B cell (primary cell): ENCODE measurements around the gene RNF157. TPM values are rescaled to one million over a fixed set of nuclear protein-coding genes. Genes with fewer than 3 reads are reported as not detected.

Experiments used
- ATAC-seq: fragments of 200-7000 bp; cut with Tn5 transposase; one replicate; pipeline ENCODE4 v1.10.0; 2021; ENCODE audit warnings: low read depth, mild to moderate bottlenecking, moderate number of reproducible peaks, moderate library complexity
- CTCF ChIA-PET: fragments of 350-600 bp; sonication (Branson Sonifier 250); formaldehyde crosslinking; loops from one replicate; lab custom pipeline; 2021; ENCODE audit warnings: antibody characterized with exemption, inconsistent platforms; lab: Charles Lee
- POLR2A ChIA-PET: fragments of 350-600 bp; sonication (Branson Sonifier 250); formaldehyde crosslinking; loops from one replicate; lab custom pipeline; 2021; ENCODE audit warnings: antibody characterized with exemption; lab: Charles Lee
- DNase-seq: peaks from one replicate; pipeline ENCODE4 v3.0.0; 2013
- H2AFZ ChIP-seq: 2 replicates; pipeline ENCODE4 v1.6.1; 2012; ENCODE audit warnings: mild to moderate bottlenecking, low read depth, low read length; ENCODE audit not compliant: insufficient read depth, poor library complexity, severe bottlenecking
- H3K27ac ChIP-seq, 2 donors: 1 replicate in 1 of 2; 2 replicates in 1 of 2; pipeline ENCODE4 v1.5.1; 2012 to 2013; ENCODE audit warnings: low read length in 2 of 2, mild to moderate bottlenecking in 2 of 2, moderate library complexity in 1 of 2
- H3K27me3 ChIP-seq, 4 experiments: fragments of 200-600 bp in 1 of 4; sonication (generic) in 1 of 4; replicated peaks in 1 of 4; 1 replicate in 2 of 4; 2 replicates in 2 of 4; pipeline versions ENCODE4 v1.6.1 to v1.7.0; 2013 to 2016; ENCODE audit warnings: low read length in 3 of 4, mild to moderate bottlenecking in 2 of 4, mixed read lengths in 1 of 4, moderate library complexity in 1 of 4; ENCODE audit not compliant: insufficient read depth in 4 of 4, control insufficient read depth in 3 of 4; ENCODE audit errors: control extremely low read depth in 1 of 4
- H3K36me3 ChIP-seq, 2 experiments: replicated peaks in 1 of 2; 1 replicate in 1 of 2; 2 replicates in 1 of 2; pipeline versions ENCODE4 v1.6.1 to v1.7.1; 2013; ENCODE audit warnings: low read length in 1 of 2; ENCODE audit not compliant: insufficient read depth in 2 of 2, control insufficient read depth in 1 of 2; ENCODE audit errors: control extremely low read depth in 1 of 2, extremely low read depth in 1 of 2
- H3K4me1 ChIP-seq, 2 donors: fragments of 200-600 bp in 1 of 2; sonication (generic) in 1 of 2; 1 replicate in 1 of 2; 2 replicates in 1 of 2; pipeline versions ENCODE4 v1.5.1 to v1.6.1; 2013 to 2017; ENCODE audit warnings: low read length in 2 of 2; ENCODE audit not compliant: control insufficient read depth in 2 of 2, insufficient read depth in 2 of 2
- H3K4me2 ChIP-seq: replicated peaks from 2 replicates; pipeline ENCODE3; 2012; ENCODE audit warnings: mild to moderate bottlenecking, low read depth, low read length; ENCODE audit not compliant: poor library complexity, severe bottlenecking
- H3K4me3 ChIP-seq, 5 experiments: fragments of 200-600 bp in 1 of 5; sonication (generic) in 1 of 5; 1 replicate in 3 of 5; 2 replicates in 2 of 5; pipeline versions ENCODE4 v1.5.1 to v1.7.0; 2011 to 2016; ENCODE audit warnings: low read length in 4 of 5, mild to moderate bottlenecking in 4 of 5, low read depth in 2 of 5, control low read depth in 1 of 5, moderate library complexity in 1 of 5; ENCODE audit not compliant: insufficient read depth in 1 of 5; ENCODE audit errors: control extremely low read depth in 1 of 5, extremely low read depth in 1 of 5
- H3K79me2 ChIP-seq: fragments of 200-600 bp; sonication (generic); one replicate; pipeline ENCODE4 v1.6.0; 2016; ENCODE audit warnings: low read length; ENCODE audit not compliant: control insufficient read depth, insufficient read depth
- H3K9ac ChIP-seq: fragments of 200-600 bp; sonication (generic); 2 replicates; pipeline ENCODE4 v1.6.1; 2017; ENCODE audit warnings: mild to moderate bottlenecking, low read length, moderate library complexity
- H3K9me3 ChIP-seq, 3 donors: one replicate each; pipeline versions ENCODE4 v1.6.1 to v1.7.1; 2013; ENCODE audit warnings: low read length in 2 of 3; ENCODE audit not compliant: control insufficient read depth in 2 of 3, insufficient read depth in 1 of 3; ENCODE audit errors: control extremely low read depth in 1 of 3
- H4K20me1 ChIP-seq: 2 replicates; pipeline ENCODE4 v1.6.0; 2012; ENCODE audit warnings: mild to moderate bottlenecking, low read length; ENCODE audit not compliant: insufficient read depth, control insufficient read depth, poor library complexity, severe bottlenecking
- H3K27ac Mint-ChIP-seq: one replicate; pipeline ENCODE4 v1.8.0; 2021; ENCODE audit warnings: mixed read lengths
- H3K27me3 Mint-ChIP-seq: one replicate; pipeline ENCODE4 v1.8.0; 2021; ENCODE audit warnings: mixed read lengths
- H3K4me1 Mint-ChIP-seq: one replicate; pipeline ENCODE4 v1.8.0; 2021; ENCODE audit warnings: mixed read lengths
- H3K4me3 Mint-ChIP-seq: one replicate; pipeline ENCODE4 v1.8.0; 2021; ENCODE audit warnings: mixed read lengths
- H3K9me3 Mint-ChIP-seq: one replicate; pipeline ENCODE4 v1.8.0; 2022; ENCODE audit warnings: mixed read lengths; ENCODE audit not compliant: insufficient read depth
- EZH2 ChIP-seq: IDR thresholded peaks from 2 replicates; pipeline ENCODE4 v1.6.1; 2012; ENCODE audit warnings: borderline replicate concordance, low read depth, mild to moderate bottlenecking, moderate library complexity, low read length; ENCODE audit not compliant: insufficient read depth, poor library complexity, severe bottlenecking
- WGBS: methylation state at CpG from one replicate; pipeline ENCODE4 v1.1.5; 2013; ENCODE audit warnings: missing lambda C conversion rate; ENCODE audit not compliant: insufficient coverage; 5-methylcytosine and 5-hydroxymethylcytosine counted together
- intact Hi-C: fragments of 100-400 bp; cut with micrococcal nuclease; formaldehyde crosslinking; loops from one replicate; pipeline ENCODE4 v1.10.0; 2022
- polyA plus RNA-seq: library from polyadenylated mRNA; depleted of rRNA; stranded (reverse); fragments of >200 nt; gene quantifications from 2 replicates; pipeline ENCODE4 v1.2.3, GENCODE V29; 2012
- total RNA-seq, 2 donors: library from RNA; stranded (reverse); fragments of 120-200 nt in 1 of 2; gene quantifications; 1 replicate in 1 of 2; 2 replicates in 1 of 2; pipeline versions ENCODE4 v1.2.3 to v1.2.4, GENCODE V29; 2013 to 2022
- TF ChIP-seq, protein P1 (sequence below): fragments of 200-600 bp; IDR thresholded peaks from one replicate; pipeline ENCODE4 v1.8.0; 2022; ENCODE audit warnings: antibody characterized with exemption, mild to moderate bottlenecking

Gene RNF157
- total and polyA plus RNA-seq, 2 donors (not counting 1 experiment from before 2014, with no cell fraction given) = 0.54 to 1.2 TPM

DNA sequence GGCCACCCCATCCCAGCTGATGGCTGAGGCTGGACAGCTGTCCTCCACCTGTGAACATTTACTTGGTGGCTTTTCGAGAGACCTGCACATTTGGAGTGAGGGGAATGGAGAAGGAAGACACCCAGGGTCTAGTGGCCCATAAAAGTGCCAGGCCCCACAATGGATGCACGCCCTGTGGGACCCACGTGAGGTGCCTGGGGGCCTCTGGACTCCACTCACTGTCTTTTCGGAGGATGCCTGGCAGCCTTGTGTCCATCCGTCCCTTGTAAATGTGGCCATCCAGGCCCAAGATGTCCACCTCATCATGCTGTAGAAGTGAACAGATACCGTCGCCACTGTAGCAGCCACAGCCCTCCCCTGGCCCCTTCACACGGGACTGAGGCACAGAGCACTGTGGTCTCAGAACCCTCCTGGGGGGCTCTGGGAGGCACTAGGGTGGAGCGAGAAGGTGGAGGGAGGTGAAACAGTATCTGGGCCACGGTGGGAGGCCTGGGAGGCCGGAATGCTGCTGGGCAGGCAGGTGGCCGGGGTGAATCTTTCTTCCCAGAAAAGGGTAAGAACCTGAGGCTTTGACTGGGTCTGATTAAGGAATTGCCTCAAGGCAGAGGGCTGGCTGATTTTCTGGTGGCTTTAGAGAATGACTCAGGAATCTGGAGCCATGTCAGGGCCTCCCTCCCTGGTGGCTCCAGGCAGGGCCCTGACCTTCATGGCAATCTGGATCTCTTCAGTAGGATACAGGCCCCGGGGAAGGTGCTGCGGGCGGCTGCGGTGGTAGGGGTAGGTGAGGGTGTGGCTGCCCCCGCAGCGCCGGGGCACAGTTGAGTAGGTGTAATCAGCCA, 36.4 kb upstream of the RNF157 start:
- Histone ChIP-seq H2AFZ (peak overlapping the region; percentile 17), H3K4me2 (peak overlapping the region; percentile 52), H3K79me2 (no peaks in the 10 kb centered on the region), H4K20me1 (no peaks in the 10 kb centered on the region), H3K4me3 (no peak overlapping the region), H3K9ac (no peak overlapping the region), H3K9me3 (peaks cover 0 to 5% (median 0%) of the 10 kb centered on the region in 3 donors), H3K4me1 (peaks cover 45 to 54% of the 10 kb centered on the region in 2 donors), H3K27me3 (no peaks in the 10 kb centered on the region), H3K36me3 (no peaks in the 10 kb centered on the region), H3K27ac (no peak overlapping the region)
- Mint-ChIP-seq H3K4me3 (peak overlapping the region; percentile 15), H3K4me1 (peaks cover 53% of the 10 kb centered on the region), H3K27me3 (no peaks in the 10 kb centered on the region), H3K9me3 (no peaks in the 10 kb centered on the region), H3K27ac (peak overlapping the region; percentile 90)
- WGBS = 96% methylated on average over 15 of the region's 19 CpGs
- TF ChIP-seq, protein P1, sequence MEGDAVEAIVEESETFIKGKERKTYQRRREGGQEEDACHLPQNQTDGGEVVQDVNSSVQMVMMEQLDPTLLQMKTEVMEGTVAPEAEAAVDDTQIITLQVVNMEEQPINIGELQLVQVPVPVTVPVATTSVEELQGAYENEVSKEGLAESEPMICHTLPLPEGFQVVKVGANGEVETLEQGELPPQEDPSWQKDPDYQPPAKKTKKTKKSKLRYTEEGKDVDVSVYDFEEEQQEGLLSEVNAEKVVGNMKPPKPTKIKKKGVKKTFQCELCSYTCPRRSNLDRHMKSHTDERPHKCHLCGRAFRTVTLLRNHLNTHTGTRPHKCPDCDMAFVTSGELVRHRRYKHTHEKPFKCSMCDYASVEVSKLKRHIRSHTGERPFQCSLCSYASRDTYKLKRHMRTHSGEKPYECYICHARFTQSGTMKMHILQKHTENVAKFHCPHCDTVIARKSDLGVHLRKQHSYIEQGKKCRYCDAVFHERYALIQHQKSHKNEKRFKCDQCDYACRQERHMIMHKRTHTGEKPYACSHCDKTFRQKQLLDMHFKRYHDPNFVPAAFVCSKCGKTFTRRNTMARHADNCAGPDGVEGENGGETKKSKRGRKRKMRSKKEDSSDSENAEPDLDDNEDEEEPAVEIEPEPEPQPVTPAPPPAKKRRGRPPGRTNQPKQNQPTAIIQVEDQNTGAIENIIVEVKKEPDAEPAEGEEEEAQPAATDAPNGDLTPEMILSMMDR = no peak
- TF ChIP-seq EZH2 = no peak
- DNase-seq (no peak), ATAC-seq (no peak)
- ChIA-PET POLR2A (interaction anchor here (0.6 to 5.6 kb wide), 4 partner anchors 10 to 155 kb away, joined by 3 to 44 read pairs (median 4); partner anchors contain the start of gene UBALD2), CTCF (interaction anchor here (0.6 to 16.7 kb wide), 8 partner anchors 10 to 253 kb away, joined by 3 to 435 read pairs (median 6); partner anchors contain the start of gene UBALD2)
- intact Hi-C loops = loop anchor here (2.0 to 10.0 kb wide), 2 partner anchors 14 to 218 kb away; no protein-coding TSS in a partner anchor
